IPS DF 19.7 (cell line): Measurements from ENCODE around the gene SECISBP2L.

ENCODE experiments used
- DNase-seq: peaks from one replicate; pipeline ENCODE4 v3.0.0-alpha.2; 2013; ENCODE audit warnings: low read depth, low spot score

The SECISBP2L gene

DNA sequence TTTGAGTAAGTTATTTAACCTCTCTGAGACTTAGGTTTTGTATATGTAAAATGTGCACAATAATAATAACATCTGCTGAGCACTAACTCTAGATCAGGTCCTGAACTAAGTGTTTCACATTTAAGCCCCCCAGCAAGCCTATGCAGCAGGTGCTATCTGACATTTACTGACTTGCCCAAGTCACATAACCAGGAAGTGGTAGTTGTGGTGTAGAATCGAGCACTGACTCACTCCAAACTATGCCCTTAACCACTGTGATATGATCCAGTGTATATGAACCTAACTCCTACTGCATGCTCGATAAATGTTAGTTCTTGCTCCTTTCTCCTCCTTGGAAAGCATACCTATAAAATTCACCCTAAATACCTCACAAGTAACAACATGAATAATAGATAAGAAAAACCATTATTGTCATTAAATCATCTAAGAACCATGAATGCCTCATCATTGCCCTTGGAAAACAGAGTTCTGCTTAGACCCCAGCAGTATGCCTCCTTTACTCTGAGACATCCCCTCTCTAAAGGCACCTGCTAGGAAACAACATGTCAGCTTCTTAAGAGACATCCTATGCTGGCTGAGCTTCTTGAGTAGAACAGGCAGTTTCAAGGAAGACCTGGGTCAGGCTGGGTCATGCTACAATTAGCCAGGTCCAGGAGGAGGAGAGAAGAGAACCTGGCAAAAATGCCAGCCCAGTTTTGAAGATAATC is 79.5 kb downstream of the SECISBP2L start:
- no peak for DNase-seq

DNA sequence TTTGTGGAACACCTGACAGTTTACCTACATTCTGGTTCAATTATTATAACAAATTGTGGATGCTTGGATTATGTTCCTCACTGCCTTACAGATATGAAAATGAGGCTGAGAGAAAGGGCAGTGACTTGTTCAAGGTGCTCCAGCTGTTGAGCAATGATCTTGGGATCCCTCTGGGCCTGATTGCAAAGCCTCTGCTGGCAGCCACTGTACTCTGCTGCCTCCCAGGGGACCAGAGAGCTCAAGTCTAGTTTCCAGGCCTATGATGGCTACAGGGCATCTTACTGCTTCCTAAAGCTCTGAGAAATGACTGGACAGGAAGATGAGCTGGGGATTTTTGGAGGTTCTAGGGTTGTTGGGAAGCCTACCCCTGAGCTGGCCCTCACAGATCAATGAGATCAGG is 80.3 kb downstream of the SECISBP2L start:
- DNase-seq = no peak

DNA sequence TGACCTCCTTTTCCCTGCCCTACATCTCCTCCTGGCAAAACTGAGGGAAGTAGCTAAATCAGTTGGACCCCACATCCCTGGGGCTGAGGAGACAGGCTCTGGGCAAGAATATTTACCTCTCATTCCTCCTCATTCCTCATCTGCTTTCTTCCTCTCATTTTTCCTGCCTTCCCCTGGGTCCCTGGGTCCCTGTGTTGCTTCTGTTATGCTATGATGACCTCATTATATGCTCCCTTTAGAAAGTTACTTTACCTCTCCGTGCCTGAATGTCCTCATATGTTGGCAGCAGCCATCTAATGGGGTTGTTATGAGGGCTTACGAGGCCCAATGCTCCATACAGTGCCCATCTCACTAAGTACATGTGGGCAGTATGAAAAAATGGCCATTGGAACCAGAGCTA is 81.3 kb downstream of the SECISBP2L start:
- DNase-seq = no peak

DNA sequence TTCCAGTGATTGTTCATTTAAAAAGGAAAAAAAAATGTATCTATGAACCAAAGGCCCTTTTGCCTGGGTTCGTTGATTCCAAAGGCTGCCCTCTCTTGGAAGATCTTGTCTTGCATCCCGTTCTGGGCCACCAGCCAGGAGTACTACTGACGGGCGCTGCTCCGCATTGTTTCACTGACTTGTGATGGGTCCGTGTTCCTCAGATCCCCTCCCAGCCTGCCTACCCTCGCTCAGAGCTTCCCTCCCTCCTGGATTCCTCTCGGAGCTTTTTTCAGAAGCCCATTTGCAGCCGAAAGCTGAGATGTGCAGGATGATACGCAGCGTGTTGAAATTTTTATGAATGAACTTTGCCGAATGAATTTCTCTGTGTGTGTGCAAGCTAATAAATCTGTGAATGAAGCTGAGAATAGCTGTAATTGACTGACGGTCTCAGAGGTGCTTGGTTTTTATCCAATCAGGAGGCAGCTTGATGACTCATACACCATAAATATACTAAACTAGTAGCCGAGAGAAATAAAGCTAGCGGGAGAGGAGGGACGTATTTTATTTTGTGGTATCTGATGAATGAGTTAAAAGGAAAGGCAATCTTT is 82.6 kb downstream of the SECISBP2L start, which contains the start of gene SHC4:
SHC4 (minus strand) TSS at position 396 of the 590 bp plus-strand sequence. CDS start 904 bp downstream, outside the sequence.
- DNase-seq = peak; percentile 30

DNA sequence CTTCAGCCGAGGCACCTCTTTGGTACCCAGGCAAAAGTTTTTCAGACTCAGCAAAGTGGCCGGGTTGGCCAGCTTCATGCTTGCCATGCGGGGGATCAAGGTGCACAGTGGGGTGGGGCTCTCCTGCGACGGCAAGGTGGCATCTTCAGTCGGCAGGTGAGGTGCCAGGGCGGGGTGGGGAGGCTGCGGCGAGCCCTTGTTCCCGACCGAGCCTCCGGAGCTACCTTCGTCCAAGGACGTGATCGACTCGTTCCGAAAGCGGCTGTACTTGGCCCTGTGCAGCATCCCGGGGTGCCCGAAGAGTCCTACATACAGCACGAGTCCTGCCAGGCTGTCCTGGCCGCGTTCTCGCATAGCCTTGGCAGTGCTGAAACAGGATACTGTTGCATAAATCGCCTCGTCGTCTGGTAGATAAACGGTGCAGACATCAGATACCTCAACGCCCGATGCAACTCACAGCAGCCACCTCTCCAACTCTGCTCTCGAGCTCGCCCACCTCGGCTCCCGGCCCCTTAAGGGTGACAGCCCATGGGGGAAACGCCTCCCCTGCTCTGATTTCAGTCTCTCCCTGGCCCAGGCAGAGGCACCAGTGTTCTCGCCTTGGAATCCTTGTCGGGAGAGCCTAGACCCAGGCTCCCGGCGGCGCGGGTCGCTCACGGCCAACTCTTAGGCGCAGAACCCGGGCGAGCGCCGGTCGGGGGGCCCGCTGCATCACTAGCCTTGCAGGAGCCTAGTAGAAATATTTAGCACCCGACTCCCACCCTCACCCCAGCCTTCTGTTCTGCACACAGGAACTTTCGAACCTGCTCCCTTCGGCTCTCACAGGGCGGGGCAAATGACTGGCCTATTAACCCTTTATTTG is 83.4 kb downstream of the SECISBP2L start:
- no peak for DNase-seq

DNA sequence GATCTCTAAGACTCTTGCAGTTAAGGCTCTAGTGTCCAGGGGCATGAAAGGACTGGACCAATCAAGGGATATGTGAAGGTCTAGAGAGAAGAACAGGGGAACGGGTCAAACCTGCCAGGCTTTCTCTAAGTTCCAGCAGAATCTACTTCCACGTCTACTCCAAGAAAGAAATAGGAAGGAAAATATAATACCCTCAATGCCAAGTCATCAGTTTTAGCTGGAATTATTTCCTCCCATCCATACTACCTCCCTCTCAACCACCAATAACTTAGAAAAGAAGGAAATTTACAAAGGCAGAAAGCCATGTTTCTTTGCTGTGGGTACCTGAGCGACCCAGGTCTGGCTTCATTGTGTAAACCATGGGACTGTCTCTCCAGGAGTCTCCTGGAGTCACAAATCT is 90.3 kb downstream of the SECISBP2L start:
- no peak for DNase-seq

DNA sequence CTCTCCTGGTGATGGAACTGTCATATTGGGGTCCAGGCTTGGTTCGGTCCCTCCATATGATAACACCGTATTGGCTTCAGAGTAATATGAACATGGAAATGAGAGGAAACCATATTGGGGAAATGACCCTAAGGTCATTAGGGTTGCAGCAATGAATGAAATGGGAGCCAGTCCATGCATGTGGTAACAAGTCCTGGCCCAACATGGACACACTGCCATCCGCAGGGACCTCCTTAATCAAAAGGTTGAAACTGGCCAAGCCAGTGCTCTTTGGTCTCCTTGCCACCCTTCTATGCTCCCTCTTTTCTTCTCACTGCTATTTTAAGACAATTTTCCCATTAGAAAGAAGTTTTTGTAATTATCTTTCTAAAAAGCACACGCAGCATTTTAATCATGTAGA is 90.9 kb downstream of the SECISBP2L start:
- DNase-seq = no peak

DNA sequence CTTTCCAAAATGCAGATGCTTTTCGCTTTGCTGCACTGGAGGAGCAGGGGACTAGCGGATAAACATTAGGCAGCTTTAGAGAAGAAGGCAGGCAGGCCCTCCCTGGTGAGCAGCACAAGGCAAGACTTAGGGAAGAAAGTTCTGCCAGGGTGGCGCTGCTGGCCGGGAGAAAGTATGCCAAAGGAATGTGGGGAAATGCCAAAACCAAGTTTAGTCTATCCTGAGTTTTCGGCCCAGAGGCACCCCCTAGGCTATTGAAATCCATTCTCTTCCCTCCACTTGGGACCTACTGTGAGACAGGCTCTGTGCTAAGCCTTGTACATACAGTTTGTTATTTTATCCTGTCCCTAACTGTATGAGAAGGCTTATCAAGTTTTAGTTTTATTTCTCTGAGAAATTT is 91.7 kb downstream of the SECISBP2L start:
- DNase-seq = no peak

DNA sequence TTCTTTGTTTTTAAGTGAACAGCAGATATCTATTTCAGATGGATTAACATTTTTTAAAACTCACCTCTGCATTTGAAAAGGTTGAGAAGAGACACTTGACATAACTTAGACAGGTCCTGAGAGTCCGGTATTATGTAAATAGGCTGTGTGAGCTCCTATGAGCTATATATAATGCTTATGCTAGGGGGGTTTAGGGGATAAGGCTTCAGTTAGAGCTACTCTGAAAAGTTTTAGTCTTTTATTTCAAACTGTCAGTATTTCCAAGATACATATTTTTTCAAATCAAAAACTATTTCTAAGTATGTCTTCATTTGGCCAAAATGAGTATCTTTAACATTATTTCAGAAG is 99.4 kb downstream of the SECISBP2L start:
- DNase-seq = no peak

DNA sequence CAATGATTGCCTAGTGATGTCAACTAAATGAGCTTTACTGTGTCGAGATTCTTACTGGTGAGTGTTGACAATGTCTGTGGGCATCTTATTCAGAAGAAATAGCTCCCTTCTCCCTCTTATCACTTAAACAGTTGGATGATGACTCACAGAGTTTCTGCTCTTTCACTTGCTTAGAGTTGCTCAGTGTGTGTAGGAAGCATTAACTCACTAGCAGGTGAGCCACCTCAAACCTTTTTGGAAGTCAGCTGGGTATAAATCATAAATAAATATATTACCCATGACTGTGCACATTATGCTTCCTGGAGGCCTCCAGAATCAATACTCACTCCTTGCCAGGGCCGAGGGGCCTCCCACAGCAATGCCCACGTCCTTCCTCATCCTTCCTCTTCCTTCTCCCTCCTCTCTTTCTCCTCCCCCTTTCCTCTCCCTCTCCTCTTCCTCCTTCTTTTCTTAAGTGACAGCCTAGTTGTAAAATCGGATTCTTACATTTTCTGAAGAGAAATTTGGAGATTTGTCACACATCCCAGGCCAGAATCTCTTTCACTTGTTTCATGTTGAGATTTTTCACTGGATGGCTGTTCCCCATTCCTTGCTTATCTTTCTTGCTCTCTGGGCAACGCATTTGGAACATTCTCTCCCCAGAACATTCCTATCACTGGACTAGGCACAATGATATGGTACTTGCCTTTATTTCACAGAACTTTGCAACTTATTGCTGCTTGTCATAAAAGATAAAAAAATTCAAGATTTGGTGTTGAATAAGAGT is 100.0 kb downstream of the SECISBP2L start:
- no peak for DNase-seq

DNA sequence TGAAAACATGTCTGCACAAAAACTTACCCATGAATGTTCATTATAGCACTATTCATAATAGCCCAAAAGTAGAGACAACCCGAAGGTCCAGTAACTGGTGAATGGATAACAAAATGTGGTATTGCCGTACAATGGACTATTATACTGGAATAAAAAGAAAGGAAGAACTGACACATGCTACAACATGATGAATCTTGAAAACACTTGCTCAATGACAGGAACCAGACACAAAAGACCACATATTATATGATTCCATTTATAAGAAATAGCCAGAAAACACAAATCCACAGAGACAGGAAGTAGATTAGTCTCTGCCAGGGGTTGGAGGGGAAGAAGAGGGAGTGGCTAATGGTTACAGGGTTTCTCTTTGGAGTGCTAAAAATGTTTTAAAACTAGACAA is 100.9 kb downstream of the SECISBP2L start:
- no peak for DNase-seq

DNA sequence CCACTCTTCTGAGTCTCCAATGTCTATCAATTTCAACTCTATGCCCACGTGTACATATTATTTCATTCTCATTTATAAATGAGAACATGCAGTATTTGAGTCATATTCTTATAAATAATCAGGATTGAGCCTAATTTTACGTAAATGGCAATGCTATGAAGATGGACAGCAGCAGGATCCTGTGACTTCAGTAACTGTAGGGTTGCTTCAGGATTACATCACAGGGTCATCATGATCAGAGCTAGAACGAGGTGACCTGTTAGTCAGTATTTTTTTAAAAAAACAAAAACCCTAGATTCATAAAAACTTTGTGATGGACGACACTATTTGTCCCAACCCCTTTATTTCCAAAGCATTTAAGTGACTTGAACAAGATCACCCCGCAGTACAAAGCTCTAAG is 104.3 kb downstream of the SECISBP2L start:
- no peak for DNase-seq

DNA sequence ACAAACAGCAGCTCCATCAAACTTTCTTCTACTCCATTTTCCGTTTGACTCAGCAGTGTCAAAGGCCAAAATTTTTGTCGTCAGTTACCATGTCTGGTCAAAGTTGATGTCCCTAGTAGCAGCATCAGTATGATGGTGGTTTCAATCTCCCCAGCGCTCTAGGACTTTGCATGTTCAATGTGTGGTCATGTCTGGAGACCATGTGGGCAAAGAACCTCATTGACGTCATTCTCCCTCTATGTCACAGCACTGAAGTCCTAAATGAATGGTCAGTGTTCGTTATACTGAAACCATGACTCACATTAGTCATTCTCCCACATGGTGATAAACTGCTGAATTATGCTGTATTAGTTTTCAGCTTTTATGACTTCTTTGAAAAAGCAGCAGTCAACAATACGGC is 105.7 kb downstream of the SECISBP2L start:
- DNase-seq = no peak

DNA sequence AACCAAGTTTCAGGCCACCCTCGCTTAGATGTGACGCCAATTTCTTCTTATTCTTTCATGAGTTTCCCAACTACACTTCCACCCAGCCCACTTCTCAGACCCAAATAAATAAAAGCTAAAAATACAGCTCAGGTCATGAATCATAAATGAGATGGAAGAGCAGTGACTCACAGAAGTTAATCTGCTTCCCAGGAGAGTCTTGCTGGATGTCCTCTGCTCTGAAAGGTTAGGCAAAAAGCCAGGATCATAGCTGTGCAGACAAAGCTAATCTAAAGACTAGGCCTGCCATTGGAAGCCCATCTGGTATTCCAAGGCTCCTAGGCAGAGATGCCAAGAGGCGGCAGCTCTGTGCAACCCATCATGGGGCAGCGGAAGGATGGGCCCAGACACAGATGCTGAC is 106.6 kb downstream of the SECISBP2L start:
- DNase-seq = no peak
